SU-DHL-6 (cell line): ENCODE data around the gene POMP.

Experiments
- EZH2phosphoT487 ChIP-seq: fragments of 200-600 bp; sonication (generic), shearing (Covaris generic); conservative IDR thresholded peaks from 2 replicates; pipeline ENCODE4 v1.6.1; 2018; ENCODE audit warnings: mild to moderate bottlenecking, antibody characterized with exemption, low read length, moderate library complexity, mixed read lengths
- TF ChIP-seq, protein P1 (sequence below): fragments of 200-600 bp; sonication (generic); IDR thresholded peaks from one replicate; pipeline ENCODE4 v1.5.1; 2017; ENCODE audit warnings: antibody characterized with exemption, mild to moderate bottlenecking, low read length, moderate library complexity; ENCODE audit not compliant: insufficient read depth, poor library complexity, severe bottlenecking

DNA sequence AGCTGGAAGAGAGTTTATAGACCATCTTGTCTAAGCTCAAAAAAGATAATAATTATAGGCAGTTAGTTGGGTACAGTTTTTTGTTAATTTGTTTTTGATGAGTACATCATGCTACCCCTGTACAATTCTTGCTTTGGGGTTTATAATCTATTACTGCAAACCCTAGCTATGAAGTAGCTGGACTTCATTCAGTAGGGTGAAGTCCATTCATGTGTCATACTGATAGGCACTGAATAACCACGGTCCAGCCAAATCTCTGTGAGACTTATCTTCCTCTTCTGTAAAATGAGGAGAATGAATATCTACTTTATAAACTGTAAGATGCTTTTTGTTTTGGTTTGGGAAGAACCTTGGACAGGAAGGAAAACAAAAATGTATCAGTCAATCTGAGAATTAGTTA lies 40.3 kb downstream of the POMP start:
- TF ChIP-seq, protein P1, sequence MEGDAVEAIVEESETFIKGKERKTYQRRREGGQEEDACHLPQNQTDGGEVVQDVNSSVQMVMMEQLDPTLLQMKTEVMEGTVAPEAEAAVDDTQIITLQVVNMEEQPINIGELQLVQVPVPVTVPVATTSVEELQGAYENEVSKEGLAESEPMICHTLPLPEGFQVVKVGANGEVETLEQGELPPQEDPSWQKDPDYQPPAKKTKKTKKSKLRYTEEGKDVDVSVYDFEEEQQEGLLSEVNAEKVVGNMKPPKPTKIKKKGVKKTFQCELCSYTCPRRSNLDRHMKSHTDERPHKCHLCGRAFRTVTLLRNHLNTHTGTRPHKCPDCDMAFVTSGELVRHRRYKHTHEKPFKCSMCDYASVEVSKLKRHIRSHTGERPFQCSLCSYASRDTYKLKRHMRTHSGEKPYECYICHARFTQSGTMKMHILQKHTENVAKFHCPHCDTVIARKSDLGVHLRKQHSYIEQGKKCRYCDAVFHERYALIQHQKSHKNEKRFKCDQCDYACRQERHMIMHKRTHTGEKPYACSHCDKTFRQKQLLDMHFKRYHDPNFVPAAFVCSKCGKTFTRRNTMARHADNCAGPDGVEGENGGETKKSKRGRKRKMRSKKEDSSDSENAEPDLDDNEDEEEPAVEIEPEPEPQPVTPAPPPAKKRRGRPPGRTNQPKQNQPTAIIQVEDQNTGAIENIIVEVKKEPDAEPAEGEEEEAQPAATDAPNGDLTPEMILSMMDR: no peak
- no peak for TF ChIP-seq EZH2phosphoT487
